PC-9 (cell line): ENCODE measurements around the gene KMT2D.

Experiments used
- EZH2 ChIP-seq: fragments of 200-600 bp; sonication (generic); IDR thresholded peaks from 2 replicates; pipeline ENCODE4 v1.8.0; 2017; ENCODE audit warnings: antibody characterized with exemption, low read depth
- TF ChIP-seq, protein P1 (sequence below): fragments of 200-600 bp; sonication (generic); conservative IDR thresholded peaks from 2 replicates; pipeline ENCODE4 v1.6.1; 2017; ENCODE audit warnings: mixed run types, antibody characterized with exemption, mild to moderate bottlenecking, moderate library complexity

DNA sequence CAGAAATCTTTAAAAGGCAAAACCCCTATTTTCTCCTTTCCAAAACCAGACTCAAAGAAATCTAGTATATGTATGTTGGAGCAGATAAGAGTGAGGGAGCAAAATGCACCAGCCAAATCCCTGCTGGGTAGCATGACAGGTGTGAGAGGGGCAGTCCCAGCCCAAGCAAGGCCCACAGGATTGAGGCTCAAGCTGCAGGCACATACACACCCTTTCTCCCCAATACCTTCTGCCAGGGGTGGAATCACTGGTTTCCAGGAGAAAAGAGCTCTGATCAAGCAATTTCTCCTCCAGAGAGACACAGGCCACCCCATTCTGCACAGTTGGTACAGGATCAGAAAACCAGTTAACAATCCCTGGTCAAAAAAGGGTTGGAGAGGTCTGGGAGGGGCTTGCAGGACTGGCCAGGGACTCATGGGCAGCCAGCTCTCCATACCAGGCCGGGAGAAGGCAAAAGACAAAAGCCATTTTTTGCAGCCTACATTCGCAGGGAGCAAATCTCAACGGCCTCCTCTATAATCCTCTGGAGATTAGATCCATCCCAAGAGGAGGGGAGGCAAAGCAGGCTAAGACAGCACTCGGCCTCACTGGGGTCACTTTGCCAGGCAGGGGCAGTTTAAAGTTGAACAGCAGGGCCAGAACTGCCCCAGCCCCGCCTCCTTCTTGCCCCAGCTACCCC is 2.1 kb downstream of the KMT2D start:
- TF ChIP-seq, protein P1, sequence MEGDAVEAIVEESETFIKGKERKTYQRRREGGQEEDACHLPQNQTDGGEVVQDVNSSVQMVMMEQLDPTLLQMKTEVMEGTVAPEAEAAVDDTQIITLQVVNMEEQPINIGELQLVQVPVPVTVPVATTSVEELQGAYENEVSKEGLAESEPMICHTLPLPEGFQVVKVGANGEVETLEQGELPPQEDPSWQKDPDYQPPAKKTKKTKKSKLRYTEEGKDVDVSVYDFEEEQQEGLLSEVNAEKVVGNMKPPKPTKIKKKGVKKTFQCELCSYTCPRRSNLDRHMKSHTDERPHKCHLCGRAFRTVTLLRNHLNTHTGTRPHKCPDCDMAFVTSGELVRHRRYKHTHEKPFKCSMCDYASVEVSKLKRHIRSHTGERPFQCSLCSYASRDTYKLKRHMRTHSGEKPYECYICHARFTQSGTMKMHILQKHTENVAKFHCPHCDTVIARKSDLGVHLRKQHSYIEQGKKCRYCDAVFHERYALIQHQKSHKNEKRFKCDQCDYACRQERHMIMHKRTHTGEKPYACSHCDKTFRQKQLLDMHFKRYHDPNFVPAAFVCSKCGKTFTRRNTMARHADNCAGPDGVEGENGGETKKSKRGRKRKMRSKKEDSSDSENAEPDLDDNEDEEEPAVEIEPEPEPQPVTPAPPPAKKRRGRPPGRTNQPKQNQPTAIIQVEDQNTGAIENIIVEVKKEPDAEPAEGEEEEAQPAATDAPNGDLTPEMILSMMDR = no peak
- no peak for TF ChIP-seq EZH2
